NCI-H2029 treated with DMSO at 0.1 percent for 48 hours (cell line): Measurements from ENCODE around the gene DCK.
A peak's percentile ranks its signal among the peaks of the same experiment; 100 is the strongest.
"Not testable (repeated sequence)": the region's sequence is repeated elsewhere in the genome, so short reads cannot be mapped to it uniquely, and the experiment has no call there.

Experiments used
- DNase-seq: peaks from one replicate; lab custom pipeline; 2025; lab: John Stamatoyannopoulos, UW

Gene DCK

DNA sequence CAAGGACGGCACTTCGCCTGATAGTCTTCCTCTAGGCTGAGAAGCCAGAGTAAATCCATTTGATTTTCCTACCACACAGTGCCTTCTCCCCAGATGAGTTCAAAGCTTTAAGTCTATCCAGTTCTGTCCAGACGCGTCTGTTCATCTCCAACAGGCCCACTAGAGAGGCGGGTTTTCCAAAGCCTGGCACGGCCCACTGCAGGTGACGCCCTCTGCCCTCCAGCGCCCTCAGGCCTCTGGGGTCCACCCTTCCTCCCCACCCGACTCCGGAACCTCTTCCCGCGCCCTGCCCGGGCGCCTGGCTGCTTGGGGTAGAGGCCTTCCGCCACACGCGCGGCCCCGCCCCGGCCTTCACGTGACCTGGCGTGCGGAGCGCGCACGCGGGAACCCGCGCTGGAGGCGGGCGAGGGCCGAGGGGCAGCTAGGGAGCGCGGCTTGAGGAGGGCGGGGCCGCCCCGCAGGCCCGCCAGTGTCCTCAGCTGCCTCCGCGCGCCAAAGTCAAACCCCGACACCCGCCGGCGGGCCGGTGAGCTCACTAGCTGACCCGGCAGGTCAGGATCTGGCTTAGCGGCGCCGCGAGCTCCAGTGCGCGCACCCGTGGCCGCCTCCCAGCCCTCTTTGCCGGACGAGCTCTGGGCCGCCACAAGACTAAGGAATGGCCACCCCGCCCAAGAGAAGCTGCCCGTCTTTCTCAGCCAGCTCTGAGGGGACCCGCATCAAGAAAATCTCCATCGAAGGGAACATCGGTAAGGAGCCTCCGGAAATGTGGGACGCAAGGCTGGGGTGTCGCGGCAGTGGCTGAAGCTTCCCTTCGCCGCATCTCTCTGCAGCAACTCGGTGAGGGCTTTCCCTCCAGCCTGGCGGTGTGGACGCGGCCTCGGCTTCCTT lies at the start of gene DCK:
TSS of gene DCK (plus strand) at position 469 of the 888 bp plus-strand sequence. CDS start at position 656, 187 bp downstream.
- peak; percentile 50 for DNase-seq

DNA sequence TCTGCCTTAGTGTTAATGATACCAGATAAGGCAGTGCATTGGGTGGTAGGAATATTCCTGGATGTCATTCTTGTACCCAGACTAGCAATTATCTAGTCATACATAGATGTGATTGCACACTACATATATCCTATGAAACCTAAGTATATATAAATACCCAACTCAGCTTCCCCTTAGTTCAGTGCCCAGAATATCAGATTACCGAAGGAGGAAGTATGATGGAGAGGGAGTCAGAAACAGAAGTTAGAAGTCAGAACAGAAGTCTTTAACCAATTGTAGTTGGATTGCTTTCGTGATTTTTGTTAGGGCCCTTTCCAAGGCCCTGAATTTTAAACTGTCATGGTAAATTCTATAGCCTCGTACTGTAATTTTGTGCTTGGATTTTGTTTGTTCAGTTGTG lies 48.4 kb upstream of the DCK start:
- no peak for DNase-seq

DNA sequence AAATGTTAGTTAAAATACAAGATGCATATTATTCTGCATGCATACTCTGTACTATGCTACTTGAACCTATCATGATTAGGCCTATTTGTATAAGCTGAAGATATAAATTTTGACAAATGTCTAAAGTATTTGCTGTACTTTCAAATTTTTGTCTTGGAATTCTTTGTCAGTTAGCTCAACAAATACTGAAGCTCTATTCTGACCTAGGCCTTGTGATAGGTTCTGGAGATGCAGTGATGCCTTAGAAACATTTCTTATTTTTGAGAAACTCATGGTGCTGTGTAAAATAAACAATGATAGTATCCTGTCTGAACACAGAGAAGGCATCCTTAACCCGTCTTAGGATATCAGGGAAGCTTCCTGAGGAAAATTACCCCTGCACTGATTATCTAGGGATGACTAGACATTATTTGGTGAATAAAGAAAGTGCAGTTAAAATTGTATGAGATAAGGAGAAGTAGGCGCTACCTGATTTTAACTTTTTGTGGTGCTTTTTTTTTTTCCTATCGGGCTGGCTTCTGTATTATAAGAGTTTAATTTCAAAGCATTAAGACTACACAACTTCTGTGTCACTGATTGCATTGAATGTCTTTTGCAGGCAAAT lies 47.9 kb upstream of the DCK start:
- DNase-seq, result no peak

DNA sequence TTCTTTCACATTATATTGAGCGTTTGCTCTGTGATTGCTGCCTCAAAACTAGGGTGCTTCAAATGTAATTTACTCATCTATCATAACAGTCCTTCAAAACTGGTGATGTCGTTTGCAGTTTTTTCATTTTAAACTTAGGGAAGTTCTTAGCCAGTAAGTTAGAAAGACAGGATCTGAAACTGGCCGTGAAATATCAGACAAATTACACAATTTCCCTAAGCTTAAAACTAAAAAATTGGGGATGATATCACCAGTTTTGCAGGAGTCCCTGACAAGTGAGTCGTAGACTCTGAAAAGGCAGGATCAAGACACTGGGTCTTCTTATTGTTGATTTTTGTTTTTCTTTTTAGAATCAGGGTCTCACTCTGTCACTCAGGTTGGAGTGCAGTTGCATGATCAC lies 46.5 kb upstream of the DCK start:
- DNase-seq, result no peak

DNA sequence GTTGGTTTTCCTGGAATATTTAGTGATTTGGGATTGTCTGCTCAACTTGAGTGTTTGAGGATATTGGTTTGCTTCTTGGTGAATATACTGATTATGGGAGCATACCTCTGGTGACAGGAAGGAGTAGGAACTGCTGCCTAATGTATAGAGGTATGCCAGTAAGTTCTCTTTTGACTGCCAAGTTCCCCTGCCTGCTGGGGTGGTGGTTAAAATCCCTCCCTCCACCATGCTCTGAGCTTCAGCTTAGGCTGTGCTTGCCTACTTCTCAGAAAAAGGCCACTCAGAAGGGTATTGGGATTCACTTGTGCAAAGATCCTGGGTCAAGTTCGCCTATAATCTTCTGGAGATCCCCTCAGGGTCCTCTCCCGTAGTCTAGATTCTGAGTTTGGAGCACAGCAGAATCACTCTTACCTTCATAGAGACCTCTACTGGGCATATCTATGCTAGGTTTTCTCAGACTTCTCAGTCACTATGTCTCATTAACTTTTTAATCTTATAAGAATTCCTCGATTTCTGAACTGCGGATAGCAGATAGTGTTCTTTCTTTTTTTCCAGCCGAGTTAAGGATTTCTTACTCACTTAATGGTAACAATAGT lies 44.7 kb upstream of the DCK start:
- DNase-seq, result no peak

DNA sequence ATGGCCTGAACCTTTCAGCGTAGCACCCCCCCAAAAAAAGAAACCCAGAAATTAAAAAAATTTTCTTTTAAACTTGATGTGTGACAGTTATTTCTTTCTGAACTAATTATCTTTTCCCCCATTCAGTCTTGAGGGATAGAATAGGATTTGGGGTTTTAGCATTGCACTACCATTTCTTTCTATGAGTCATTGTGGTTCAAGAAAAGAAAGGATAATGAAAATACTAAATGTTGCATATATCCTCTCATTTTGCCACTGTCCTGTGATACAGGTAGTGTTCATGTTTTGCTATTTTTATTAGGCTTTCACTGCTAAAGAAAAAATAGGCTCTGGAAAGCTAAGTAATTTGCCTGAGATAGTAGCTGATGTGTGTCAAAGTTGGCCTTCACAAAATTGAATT lies 39.4 kb upstream of the DCK start:
- no peak for DNase-seq

DNA sequence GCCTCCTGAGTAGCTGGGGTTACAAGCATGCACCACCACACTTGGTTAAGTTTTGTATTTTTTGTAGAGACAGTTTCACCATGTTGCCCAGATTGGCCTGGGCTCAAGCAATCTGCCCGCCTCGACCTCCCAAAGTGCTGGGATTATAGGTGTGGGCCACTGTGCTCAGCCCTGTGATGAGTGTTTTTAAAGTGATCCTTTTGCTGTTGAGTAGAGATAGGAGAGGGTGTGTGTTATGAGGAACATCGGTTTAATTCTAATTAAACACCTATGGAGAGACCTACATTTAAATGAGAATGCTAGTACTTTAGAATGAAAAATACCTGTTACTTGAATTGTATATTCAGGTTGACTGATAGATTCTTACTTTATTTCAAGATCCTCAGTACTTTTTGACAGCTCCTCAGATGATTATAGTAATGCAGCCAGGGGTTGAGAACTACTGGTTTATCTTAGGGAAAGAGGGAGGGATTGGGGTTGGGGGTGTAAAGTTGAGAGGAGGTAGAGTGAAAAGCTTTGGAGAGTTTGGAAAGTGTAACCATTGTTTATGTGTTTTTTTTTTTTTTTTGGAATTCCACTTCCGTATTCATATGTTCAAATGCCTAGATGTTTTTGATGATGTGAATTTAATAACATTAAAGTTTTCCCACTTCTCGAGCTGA lies 36.8 kb upstream of the DCK start:
- no peak for DNase-seq

DNA sequence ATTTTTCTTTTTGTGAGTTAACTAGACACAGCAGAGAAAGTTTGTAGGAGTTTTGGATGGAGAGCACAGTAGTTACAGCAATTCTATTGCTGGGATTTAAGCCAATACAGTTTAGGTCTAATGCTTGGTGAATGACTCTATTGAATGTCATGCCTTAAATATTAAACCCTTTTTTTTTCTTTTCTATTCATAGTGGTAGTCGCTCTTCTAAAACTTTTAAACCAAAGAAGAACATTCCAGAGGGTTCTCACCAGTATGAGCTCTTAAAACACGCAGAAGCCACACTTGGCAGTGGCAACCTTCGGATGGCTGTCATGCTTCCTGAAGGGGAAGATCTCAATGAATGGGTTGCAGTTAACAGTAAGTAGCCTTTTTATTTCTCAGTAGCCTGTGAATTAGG lies 34.8 kb upstream of the DCK start:
- DNase-seq, result no peak

DNA sequence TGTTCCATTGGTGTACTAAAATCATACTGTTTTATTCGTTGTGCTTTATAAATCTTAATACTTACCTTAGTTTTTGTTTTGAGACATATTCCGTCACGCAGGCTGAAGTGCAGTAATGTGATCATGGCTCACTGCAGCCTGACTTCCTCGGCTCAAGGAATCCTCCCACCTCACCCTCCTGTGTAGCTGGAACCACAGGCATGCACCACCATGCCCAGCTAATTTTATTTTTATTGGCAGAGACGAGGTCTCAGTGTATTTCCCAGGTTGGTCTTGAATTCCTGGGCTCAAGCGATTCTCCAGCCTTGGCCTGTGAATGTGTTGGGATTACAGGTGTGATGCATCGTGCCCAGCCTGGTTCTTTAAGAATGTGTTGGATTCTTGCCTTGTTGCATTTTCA lies 24.4 kb upstream of the DCK start:
- DNase-seq, result no peak

DNA sequence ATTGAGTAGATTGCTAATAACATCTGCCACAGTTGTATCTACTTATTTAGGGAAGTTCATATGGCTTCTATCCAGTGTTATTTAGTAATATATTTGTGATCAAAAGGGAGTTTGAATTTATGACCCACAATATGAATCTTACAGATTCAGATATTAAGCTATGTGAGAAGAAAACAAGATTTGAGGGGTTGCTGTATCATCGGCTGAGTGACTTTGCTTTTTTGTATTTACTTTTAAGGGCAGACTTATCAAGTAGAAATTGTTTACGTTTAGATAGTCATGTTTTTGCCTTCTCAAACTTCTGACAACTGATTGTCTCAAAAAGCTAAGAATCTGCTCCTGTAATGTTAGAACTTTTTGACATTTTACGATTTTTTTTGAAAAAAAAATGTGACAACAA lies 17.2 kb upstream of the DCK start:
- no peak for DNase-seq

DNA sequence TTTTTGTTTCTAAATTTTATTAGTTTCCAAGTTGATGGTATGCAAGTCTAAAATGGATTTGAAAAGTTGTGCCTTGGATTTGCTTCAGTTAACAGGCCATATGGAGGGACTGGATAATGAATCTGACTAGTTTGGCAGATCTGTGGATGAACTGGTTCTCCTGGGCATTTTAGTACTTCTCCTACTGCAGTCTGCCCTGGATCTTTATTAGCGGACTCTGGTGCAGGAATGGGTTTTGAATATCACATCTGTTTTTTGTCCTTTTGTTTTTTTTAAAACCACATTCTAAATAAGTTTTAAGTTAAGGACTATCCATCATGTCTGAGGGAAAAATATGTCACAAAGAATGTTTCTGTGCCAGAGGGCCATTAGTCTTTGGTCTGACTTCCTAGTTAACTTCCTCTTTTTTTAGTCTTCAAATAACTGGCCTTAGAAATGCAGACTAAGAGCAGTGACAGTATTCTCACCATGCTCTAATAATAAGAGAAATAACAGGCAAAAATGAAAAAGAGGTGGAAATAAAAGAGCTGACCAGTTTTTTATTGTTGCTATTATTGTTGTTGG lies 13.9 kb upstream of the DCK start:
- DNase-seq, result no peak

DNA sequence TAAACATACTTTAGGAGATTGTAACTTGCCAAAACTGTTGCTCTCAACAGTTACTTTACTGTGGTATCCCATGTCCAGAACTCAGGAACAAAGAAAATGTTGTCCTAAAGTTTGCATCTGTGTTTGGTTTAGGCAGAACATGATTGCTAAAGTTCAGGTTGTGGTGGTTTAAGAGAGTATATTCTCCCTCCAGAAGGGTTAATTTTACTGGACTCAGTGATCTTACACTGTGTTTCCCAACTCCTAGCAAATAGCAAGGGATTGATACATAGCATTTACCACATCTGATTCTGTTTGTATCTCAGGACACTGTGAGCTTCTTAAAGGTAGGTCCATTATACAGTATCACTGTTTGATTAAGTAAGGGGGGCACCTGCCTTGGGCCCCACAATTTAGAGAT lies 13.3 kb upstream of the DCK start:
- DNase-seq, result no peak

DNA sequence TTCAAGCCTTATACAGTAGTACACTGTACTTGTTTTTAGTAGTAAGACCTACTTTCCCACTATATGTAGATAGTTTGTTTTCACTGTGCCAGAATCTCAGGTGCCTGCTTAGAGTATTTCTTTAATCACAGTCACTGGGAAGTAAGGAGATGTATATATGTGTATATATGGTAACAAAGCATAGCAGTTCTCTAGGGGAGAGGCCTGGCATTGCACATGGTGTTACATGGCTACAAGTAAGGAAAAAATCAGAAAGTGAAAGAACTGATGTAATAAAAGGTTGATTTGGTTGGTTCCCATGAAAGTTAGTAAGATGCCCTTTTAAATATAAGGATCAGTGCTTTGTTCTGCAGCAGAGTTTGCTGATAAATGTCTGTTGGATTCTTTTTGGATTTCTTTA lies 9.3 kb upstream of the DCK start:
- no peak for DNase-seq

DNA sequence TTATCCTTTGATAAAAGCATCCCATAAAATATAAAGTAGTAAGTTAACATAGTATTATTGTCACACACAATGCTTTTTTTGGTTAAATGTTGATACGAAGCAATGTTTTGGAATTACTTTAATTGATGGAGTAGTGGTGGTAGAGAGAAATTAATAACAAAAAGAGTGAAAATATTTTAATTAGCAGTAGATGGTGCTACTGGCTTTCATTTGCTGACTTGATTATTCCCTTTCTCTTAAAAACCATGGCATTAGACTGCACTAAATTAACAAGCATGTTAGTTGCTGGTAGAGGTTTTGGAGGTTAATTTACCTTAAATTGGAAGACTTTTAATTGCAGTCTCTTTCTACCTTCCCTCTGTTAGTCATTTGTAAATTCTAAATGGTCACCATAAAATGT lies 8.9 kb upstream of the DCK start:
- DNase-seq, result no peak

DNA sequence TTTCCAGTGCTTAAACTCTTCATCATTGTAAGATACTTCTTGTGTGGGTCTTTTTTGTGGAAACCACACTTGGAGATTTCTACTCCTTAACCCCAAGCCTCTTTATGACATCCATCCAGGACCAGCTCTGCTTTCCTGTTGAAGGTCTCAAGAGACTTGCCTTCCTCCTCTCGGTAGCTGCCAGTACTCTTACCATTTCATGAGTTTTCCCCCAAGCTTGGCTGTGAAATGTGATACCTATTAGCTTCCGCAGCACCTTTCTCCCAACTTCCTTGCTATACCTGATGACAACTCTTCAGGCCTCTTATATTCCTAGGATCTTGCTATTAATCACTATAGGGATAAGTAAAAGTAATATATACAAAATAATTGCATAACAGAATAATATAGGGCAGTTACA lies 1.9 kb upstream of the DCK start:
- no peak for DNase-seq

DNA sequence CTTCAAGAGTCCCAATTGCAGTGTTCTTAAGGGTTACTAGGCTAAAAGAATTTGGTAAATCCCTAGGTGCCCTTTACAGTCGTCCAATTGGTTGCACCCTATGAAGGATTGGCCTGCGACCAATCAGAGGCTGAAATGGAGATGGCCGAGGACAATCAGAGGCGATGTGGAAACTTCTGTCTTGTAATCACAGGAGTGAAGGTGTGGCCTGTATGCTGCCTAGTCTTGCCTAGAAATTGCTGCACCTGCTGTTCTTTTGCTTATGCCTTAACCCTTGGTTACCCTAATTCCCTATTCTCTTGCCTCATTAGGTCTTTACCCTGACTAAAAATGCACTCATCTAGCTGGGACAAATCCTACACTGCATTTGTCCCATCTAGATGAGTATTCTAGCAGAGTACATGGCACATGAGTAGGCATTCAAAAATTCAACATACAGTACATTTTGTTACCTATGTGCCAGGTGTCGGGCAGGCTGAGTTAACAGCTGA lies 1.0 kb upstream of the DCK start:
- DNase-seq, result no peak

DNA sequence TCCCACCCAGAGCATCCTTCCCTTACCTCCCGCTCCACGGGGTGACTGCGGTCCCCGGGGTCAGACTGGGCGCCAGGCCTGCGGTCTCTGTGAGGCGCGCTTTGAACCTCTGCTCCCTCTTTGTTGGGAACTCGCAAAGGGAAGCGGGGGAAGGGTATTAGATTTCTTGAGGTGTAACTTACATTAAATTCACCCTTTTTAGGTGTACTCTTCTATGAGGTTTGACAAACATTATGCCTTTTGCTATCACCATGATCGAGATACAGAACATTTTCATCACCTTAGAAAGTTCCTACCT lies 569 bp downstream of the DCK start:
- no peak for DNase-seq

DNA sequence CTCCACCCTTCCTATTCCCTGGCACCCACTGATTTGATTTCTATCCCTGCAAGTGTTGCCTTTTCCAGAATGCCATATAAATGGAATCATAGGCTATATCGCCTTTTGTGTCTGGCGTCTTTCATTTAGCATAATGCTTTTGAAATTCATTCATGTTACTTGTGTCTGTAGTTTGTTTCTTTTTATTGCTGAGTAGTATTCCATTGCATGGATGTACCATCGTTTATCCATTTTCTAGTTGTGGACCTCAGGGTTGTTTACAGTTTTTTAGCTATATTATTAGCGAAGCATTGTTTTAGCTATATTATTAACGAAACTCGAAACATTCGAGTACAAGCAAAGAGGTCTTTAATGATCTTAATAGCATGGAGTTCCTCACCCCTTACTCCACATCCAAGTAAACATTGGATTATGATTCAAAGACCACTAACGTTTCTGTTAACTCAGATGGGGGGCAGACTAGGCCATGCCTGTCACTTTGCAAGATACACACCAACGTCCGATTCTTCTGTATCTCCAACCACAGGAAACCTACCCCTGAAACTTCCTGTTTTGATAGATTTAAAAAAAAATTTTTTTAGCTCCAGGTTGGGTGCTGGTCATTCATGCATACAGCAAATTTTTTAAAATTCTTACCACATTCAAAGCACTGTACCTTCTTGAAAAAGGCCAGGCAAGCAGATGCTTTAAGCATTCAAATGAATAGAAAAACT lies 1.1 kb downstream of the DCK start:
- no peak for DNase-seq

DNA sequence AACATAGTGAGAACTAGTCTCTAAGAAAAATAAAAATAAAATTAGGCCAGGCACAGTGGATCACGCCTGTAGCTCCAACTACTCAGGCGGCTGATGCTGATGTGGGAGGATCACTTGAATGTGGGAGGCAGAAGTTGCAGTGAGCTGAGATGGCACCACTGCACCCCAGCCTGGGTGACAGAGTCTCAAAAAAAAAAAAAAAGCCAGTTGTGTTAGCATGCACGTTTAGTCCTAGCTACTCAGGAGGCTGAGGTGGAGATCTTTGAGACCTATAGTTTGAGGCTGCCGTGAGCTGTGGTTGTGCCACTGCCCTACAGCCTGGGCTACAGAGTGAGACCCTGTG lies 2.5 kb downstream of the DCK start:
- no peak for DNase-seq

DNA sequence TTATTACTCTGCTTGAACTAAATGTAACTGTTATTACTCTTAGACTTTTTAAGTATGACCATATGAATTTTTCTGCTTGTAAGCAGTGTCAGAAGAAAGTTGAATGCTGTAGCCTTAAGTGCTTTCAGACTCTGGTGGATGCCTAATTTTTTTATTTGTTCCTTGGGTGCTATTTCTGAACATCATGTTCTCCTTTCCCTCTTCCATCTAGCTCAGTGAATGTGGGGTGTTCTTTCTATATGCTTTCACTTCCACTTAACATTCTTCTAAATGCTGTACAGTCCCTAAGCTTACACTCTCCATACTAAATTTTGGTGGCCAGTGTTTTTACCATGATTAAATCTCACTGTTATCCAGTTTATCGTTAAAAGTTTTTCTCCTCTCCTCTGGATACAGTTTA lies 3.6 kb downstream of the DCK start:
- no peak for DNase-seq

DNA sequence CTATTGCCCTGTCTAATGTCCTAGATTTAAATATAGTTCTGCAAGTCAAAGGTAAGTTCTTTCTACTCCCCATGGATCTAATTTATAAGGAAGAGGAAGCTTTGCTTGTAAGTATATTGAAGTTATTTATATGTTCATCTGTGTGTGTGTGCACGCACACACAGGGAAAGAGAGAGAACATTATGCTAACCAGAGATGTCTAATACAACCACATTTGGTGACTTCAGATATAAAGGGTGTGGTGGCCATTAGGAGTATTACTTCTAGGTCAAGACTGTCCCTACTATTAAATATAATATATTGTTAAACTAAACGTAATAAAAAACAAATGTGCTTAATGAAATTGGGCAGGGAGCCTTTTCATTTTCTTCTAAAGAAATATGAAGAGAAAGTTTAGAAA lies 4.1 kb downstream of the DCK start:
- no peak for DNase-seq

DNA sequence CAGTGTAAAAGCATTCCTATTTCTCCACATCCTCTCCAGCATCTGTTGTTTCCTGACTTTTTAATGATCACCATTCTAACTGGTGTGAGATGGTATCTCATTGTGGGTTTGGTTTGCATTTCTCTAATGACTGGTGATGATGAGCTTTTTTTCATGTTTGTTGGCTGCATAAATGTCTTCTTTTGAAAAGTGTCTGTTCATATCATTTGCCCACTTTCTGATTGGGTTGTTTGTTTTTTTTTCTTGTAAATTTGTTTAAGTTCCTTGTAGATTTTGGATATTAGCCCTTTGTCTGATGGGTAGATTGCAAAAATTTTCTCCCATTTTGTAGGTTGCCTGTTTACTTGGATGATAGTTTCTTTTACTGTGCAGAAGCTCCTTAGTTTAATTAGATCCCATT lies 6.2 kb downstream of the DCK start:
- DNase-seq, result not testable (repeated sequence)
